GM12878 (cell line): ENCODE measurements around the gene MMP14. TPM values are rescaled to one million over a fixed set of nuclear protein-coding genes. Genes with fewer than 3 reads are reported as not detected.

ENCODE experiments used
- ATAC-seq: fragments of 200-7000 bp; cut with Tn5 transposase; 3 replicates; pipeline ENCODE4 v1.9.1; 2020; ENCODE audit warnings: mild to moderate bottlenecking, moderate library complexity
- BruUV-seq: library from RNA; stranded (reverse); fragments of 400-500 nt; replicated peaks from 2 replicates; lab custom pipeline; 2021; lab: Mats Ljungman, UMichigan
- CTCF ChIA-PET: fragments of 300-600 bp; sonication (Branson Sonifier 250); formaldehyde crosslinking; extraction: SDS; loops from one replicate; lab custom pipeline; 2021; ENCODE audit warnings: inconsistent platforms; lab: Yijun Ruan, JAX
- POLR2A ChIA-PET: fragments of 350-600 bp; formaldehyde crosslinking; extraction: SDS; loops from one replicate; lab custom pipeline; 2021; ENCODE audit warnings: inconsistent platforms; lab: Charles Lee
- RAD21 ChIA-PET: fragments of 300-600 bp; sonication (Branson Sonifier 250); formaldehyde crosslinking; loops from one replicate; lab custom pipeline; 2023; ENCODE audit warnings: antibody characterized with exemption; ENCODE audit not compliant: unreplicated experiment; lab: Charles Lee
- SMC1A ChIA-PET: fragments of 300-600 bp; sonication (Branson Sonifier 250); formaldehyde crosslinking; loops from one replicate; lab custom pipeline; 2023; ENCODE audit not compliant: unreplicated experiment, uncharacterized antibody; lab: Charles Lee
- DNase-seq: peaks from one replicate; pipeline ENCODE4 v3.0.0-alpha.2; 2011; ENCODE audit warnings: low read depth, low spot score
- FAIRE-seq: peaks from 3 replicates; lab custom pipeline; 2011; peaks lifted over from hg19 to GRCh38; lab: Jason Lieb, UNC
- H2AFZ ChIP-seq: 2 replicates; pipeline ENCODE4 v1.6.0; 2011; ENCODE audit warnings: low read depth, low read length, control low read depth; ENCODE audit not compliant: control insufficient read depth
- H3K27ac ChIP-seq: 2 replicates; pipeline ENCODE4 v1.5.1; 2011; ENCODE audit warnings: control low read depth; ENCODE audit not compliant: control insufficient read depth, insufficient read depth
- H3K27me3 ChIP-seq, 2 experiments: replicated peaks in 1 of 2; 2 replicates each; pipeline versions ENCODE4 v1.6.0 to v1.6.1; 2011; ENCODE audit warnings: low read length in 1 of 2; ENCODE audit not compliant: control insufficient read depth in 2 of 2, insufficient read depth in 2 of 2
- H3K36me3 ChIP-seq, 2 experiments: 2 replicates each; pipeline ENCODE4 v1.5.1; 2011; ENCODE audit warnings: low read length in 1 of 2; ENCODE audit not compliant: control insufficient read depth in 2 of 2, insufficient read depth in 2 of 2
- H3K4me1 ChIP-seq: 2 replicates; pipeline ENCODE4 v1.6.1; 2011; ENCODE audit warnings: mild to moderate bottlenecking, low read length, moderate library complexity, mixed read lengths; ENCODE audit not compliant: control insufficient read depth, insufficient read depth
- H3K4me2 ChIP-seq: 2 replicates; pipeline ENCODE4 v1.6.0; 2011; ENCODE audit warnings: control low read depth; ENCODE audit not compliant: control insufficient read depth, insufficient read depth
- H3K4me3 ChIP-seq: fragments of 200-600 bp; sonication (generic); 2 replicates; pipeline ENCODE4 v1.5.1; 2016
- H3K79me2 ChIP-seq: 2 replicates; pipeline ENCODE4 v1.6.0; 2011; ENCODE audit warnings: low read length; ENCODE audit not compliant: control insufficient read depth, insufficient read depth
- H3K9ac ChIP-seq: 2 replicates; pipeline ENCODE4 v1.8.0; 2011; ENCODE audit warnings: low read length, control low read depth, mixed read lengths; ENCODE audit not compliant: control insufficient read depth, insufficient read depth
- H3K9me3 ChIP-seq: replicated peaks from 3 replicates; pipeline ENCODE4 v1.5.1; 2011; ENCODE audit warnings: mild to moderate bottlenecking, low read length; ENCODE audit not compliant: control insufficient read depth, insufficient read depth
- H4K20me1 ChIP-seq: 2 replicates; pipeline ENCODE4 v1.6.0; 2011; ENCODE audit not compliant: control insufficient read depth, insufficient read depth
- BHLHE40 ChIP-seq, 2 experiments: fragments of 450-650 bp in 1 of 2; IDR thresholded peaks; 2 replicates each; pipeline ENCODE4 v1.6.1; 2011 to 2017; ENCODE audit warnings: low read depth in 2 of 2, borderline replicate concordance in 1 of 2, improper control_type of control experiment in 1 of 2, low read length in 1 of 2, mild to moderate bottlenecking in 1 of 2
- BRCA1 ChIP-seq: IDR thresholded peaks from 2 replicates; pipeline ENCODE4 v1.6.1; 2011; ENCODE audit warnings: low read depth, low read length, improper control_type of control experiment
- CHD1 ChIP-seq: IDR thresholded peaks from 2 replicates; pipeline ENCODE4 v1.6.1; 2012; ENCODE audit warnings: low read depth, low read length, improper control_type of control experiment
- HDGF ChIP-seq: fragments of 450-650 bp; IDR thresholded peaks from 2 replicates; pipeline ENCODE4 v1.6.1; 2016; ENCODE audit warnings: antibody characterized with exemption
- KDM1A ChIP-seq: fragments of 200-600 bp; sonication (generic); IDR thresholded peaks from 2 replicates; pipeline ENCODE4 v1.6.1; 2016; ENCODE audit warnings: borderline replicate concordance
- MAX ChIP-seq: IDR thresholded peaks from 2 replicates; pipeline ENCODE4 v1.6.1; 2012; ENCODE audit warnings: low read depth, low read length, improper control_type of control experiment
- MXI1 ChIP-seq: fragments of 150-350 bp; IDR thresholded peaks from 2 replicates; pipeline ENCODE4 v1.6.1; 2011; ENCODE audit warnings: low read depth, mild to moderate bottlenecking, inconsistent platforms, low read length, improper control_type of control experiment
- NR2C1 ChIP-seq: fragments of 450-650 bp; IDR thresholded peaks from 2 replicates; pipeline ENCODE4 v1.6.1; 2017; ENCODE audit warnings: antibody characterized with exemption, mild to moderate bottlenecking, moderate library complexity
- NRF1 ChIP-seq: conservative IDR thresholded peaks from 2 replicates; pipeline ENCODE4 v1.6.1; 2011; ENCODE audit warnings: mild to moderate bottlenecking, low read depth, low read length, improper control_type of control experiment
- PML ChIP-seq: IDR thresholded peaks from 2 replicates; pipeline ENCODE4 v1.6.1; 2012; ENCODE audit warnings: low read length, inconsistent platforms
- RBBP5 ChIP-seq: fragments of 200-600 bp; sonication (generic); conservative IDR thresholded peaks from 2 replicates; pipeline ENCODE4 v1.6.1; 2016
- RUNX3 ChIP-seq: IDR thresholded peaks from 2 replicates; pipeline ENCODE4 v1.6.1; 2012; ENCODE audit warnings: low read length, inconsistent platforms
- SREBF2 ChIP-seq: IDR thresholded peaks from 2 replicates; pipeline ENCODE4 v1.6.1; 2012; ENCODE audit warnings: mild to moderate bottlenecking, low read length
- WGBS: methylation state at CpG from one replicate; pipeline ENCODE4 v1.1.6; 2016; ENCODE audit warnings: low lambda C conversion rate; ENCODE audit not compliant: insufficient replicate concordance, insufficient coverage; ENCODE audit errors: missing lambda C conversion rate; 5-methylcytosine and 5-hydroxymethylcytosine counted together
- in situ Hi-C: fragments of 300-500 bp; cut with MboI; formaldehyde crosslinking; loops from 9 replicates; pipeline ENCODE4 v1.14.3; 2018; ENCODE audit warnings: mixed read lengths
- intact Hi-C: fragments of 100-400 bp; cut with micrococcal nuclease; formaldehyde crosslinking; loops from one replicate; pipeline ENCODE4 v1.14.2; 2022; ENCODE audit not compliant: unreplicated experiment
- polyA plus RNA-seq, 11 experiments: library from polyadenylated mRNA; depleted of rRNA in 4 of 11; unstranded in 6 of 11; stranded (reverse) in 5 of 11; fragments of >200 nt; fragmentation: Nextera tagmentation in 4 of 11; fragmentation: Illumina TruSeq in 1 of 11; extraction: Ambion mirVana in 4 of 11; extraction: Trizol in 1 of 11; gene quantifications; 1 replicate in 1 of 11; 2 replicates in 10 of 11; pipeline versions ENCODE4 v1.2.1 to v1.2.3, GENCODE V29; 2011 to 2016; ENCODE audit warnings: inconsistent platforms in 2 of 11, missing spikeins in 2 of 11, low read depth in 1 of 11
- total RNA-seq, 4 experiments: library from RNA; depleted of rRNA in 3 of 4; stranded (reverse); fragments of >200 nt in 3 of 4; fragmentation: Illumina TruSeq in 1 of 4; extraction: Trizol in 1 of 4; gene quantifications; 2 replicates each; pipeline versions ENCODE4 v1.2.1 to v1.2.3, GENCODE V29; 2013 to 2021
- TF ChIP-seq, protein P1 (sequence below): fragments of 450-650 bp; IDR thresholded peaks from 2 replicates; pipeline ENCODE4 v1.6.1; 2014; ENCODE audit warnings: mild to moderate bottlenecking
- TF ChIP-seq, protein P2 (sequence below): IDR thresholded peaks from 2 replicates; pipeline ENCODE4 v1.6.1; 2012; ENCODE audit warnings: low read depth, low read length, improper control_type of control experiment
- TF ChIP-seq, protein P3 (sequence below): IDR thresholded peaks from 2 replicates; pipeline ENCODE4 v1.6.1; 2011; ENCODE audit warnings: low read depth, mild to moderate bottlenecking, low read length, moderate library complexity, borderline replicate concordance; ENCODE audit errors: extremely low read depth

The MMP14 gene
- total and polyA plus RNA-seq, 10 of the 15 experiments (the other 5 are each of a cell fraction or from before 2014, with no cell fraction given), result 0.31 to 1.9 (median 0.70) TPM; not detected in 2

- Histone ChIP-seq H3K9ac (no peak overlapping the region), H3K27ac (no peak overlapping the region), H3K4me1 (peaks cover 18% of the 10 kb centered on the region), H3K27me3 (no peaks in the 10 kb centered on the region), H4K20me1 (no peaks in the 10 kb centered on the region), H3K36me3 (no peaks in the 10 kb centered on the region; a peak in 1 of 4 replicates), H3K4me3 (no peak overlapping the region), H2AFZ (no peak overlapping the region), H3K79me2 (peaks cover 5% of the 10 kb centered on the region), H3K4me2 (no peak overlapping the region), H3K9me3 (no peaks in the 10 kb centered on the region)
- FAIRE-seq (no peak), ATAC-seq (no peak), DNase-seq (no peak)
- ChIA-PET POLR2A (interaction anchor here (0.7 kb wide), 1 partner anchor 24 kb away, joined by 3 read pairs; no protein-coding TSS in a partner anchor), CTCF (interaction anchor here (1.0 to 2.3 kb wide), 4 partner anchors 10 to 40 kb away, joined by 3 to 8 read pairs (median 4); partner anchors contain the start of gene PRMT5), SMC1A (interaction anchor here (0.6 to 1.5 kb wide), 3 partner anchors 9 to 20 kb away, joined by 3 to 5 read pairs (median 3); no protein-coding TSS in a partner anchor), RAD21 (no interaction called here)
- in situ Hi-C loops, result no loop called here
- BruUV-seq, result no TSS peak
- 91% methylated on average over 7 of the region's 7 CpGs for WGBS
- TF ChIP-seq MXI1, result no peak
- TF ChIP-seq RUNX3, result no peak
- no peak for TF ChIP-seq KDM1A
- no peak for TF ChIP-seq NR2C1
- TF ChIP-seq BHLHE40 (IDR thresholded peaks at IDR 0.05; ENCODE audit: borderline replicate concordance in 1 of 2, low read depth in 2 of 2, low read length in 1 of 2), result no peak
- TF ChIP-seq BRCA1, result no peak
- intact Hi-C loops, result no loop called here
Measured at GRCh38 chr14:22892488-22892887, 56.1 kb downstream of the MMP14 start.

- H3K4me1 ChIP-seq, result peaks cover 14% of the 10 kb centered on the region
- no peaks in the 10 kb centered on the region; a peak in 2 of 4 replicates for H3K36me3 ChIP-seq
- no peaks in the 10 kb centered on the region for H3K79me2 ChIP-seq
- no peak for FAIRE-seq
- ChIA-PET RAD21 (no interaction called here), SMC1A (interaction anchor here (0.7 kb wide), 1 partner anchor 41 kb away, joined by 3 read pairs; no protein-coding TSS in a partner anchor), CTCF (interaction anchor here (1.2 to 4.8 kb wide), 5 partner anchors 8 to 41 kb away, joined by 3 to 58 read pairs (median 8); partner anchors contain the start of gene LRP10), POLR2A (interaction anchor here (0.6 to 1.1 kb wide), 2 partner anchors 23 to 63 kb away, joined by 3 read pairs; partner anchors contain the start of gene HAUS4)
- in situ Hi-C loops (no loop called here), intact Hi-C loops (no loop called here)
- H4K20me1 ChIP-seq, result no peaks in the 10 kb centered on the region
- no peak overlapping the region for H3K4me2 ChIP-seq
- no peak overlapping the region for H2AFZ ChIP-seq
- no peak overlapping the region for H3K4me3 ChIP-seq
- no TSS peak for BruUV-seq
- no peak for DNase-seq
- H3K9ac ChIP-seq, result no peak overlapping the region
- no peak overlapping the region for H3K27ac ChIP-seq
- H3K9me3 ChIP-seq, result no peaks in the 10 kb centered on the region
- ATAC-seq, result no peak
- no peaks in the 10 kb centered on the region for H3K27me3 ChIP-seq
- 87% methylated on average over 4 of the region's 4 CpGs for WGBS
- TF ChIP-seq, protein P1, sequence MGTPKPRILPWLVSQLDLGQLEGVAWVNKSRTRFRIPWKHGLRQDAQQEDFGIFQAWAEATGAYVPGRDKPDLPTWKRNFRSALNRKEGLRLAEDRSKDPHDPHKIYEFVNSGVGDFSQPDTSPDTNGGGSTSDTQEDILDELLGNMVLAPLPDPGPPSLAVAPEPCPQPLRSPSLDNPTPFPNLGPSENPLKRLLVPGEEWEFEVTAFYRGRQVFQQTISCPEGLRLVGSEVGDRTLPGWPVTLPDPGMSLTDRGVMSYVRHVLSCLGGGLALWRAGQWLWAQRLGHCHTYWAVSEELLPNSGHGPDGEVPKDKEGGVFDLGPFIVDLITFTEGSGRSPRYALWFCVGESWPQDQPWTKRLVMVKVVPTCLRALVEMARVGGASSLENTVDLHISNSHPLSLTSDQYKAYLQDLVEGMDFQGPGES, result no peak
- TF ChIP-seq, protein P2, sequence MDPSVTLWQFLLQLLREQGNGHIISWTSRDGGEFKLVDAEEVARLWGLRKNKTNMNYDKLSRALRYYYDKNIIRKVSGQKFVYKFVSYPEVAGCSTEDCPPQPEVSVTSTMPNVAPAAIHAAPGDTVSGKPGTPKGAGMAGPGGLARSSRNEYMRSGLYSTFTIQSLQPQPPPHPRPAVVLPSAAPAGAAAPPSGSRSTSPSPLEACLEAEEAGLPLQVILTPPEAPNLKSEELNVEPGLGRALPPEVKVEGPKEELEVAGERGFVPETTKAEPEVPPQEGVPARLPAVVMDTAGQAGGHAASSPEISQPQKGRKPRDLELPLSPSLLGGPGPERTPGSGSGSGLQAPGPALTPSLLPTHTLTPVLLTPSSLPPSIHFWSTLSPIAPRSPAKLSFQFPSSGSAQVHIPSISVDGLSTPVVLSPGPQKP, result no peak
- TF ChIP-seq MAX, result no peak
- no peak for TF ChIP-seq RUNX3
- TF ChIP-seq PML, result no peak
- no peak for TF ChIP-seq HDGF
- TF ChIP-seq NRF1, result no peak
- TF ChIP-seq, protein P3, sequence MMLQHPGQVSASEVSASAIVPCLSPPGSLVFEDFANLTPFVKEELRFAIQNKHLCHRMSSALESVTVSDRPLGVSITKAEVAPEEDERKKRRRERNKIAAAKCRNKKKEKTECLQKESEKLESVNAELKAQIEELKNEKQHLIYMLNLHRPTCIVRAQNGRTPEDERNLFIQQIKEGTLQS, result no peak
- TF ChIP-seq CHD1, result no peak
- no peak for TF ChIP-seq RBBP5
- TF ChIP-seq SREBF2, result no peak
Measured at GRCh38 chr14:22893706-22894105, 57.3 kb downstream of the MMP14 start.
